SK-N-SH treated with all-trans-retinoic acid at 6 μM for 48 hours (cell line): Measurements from ENCODE around the gene HOXB4.

Source experiments
- BACH2 ChIP-seq: fragments of 250-450 bp; sonication (Bioruptor Pico); IDR thresholded peaks from 2 replicates; pipeline ENCODE4 v1.9.0; 2021; ENCODE audit warnings: mild to moderate bottlenecking, borderline replicate concordance
- CSRNP3 ChIP-seq: fragments of 250-450 bp; sonication (Bioruptor Pico); IDR thresholded peaks from 2 replicates; pipeline ENCODE4 v1.5.1; 2021; ENCODE audit warnings: mild to moderate bottlenecking, moderate library complexity
- ESRRG ChIP-seq: fragments of 250-450 bp; sonication (Bioruptor Pico); IDR thresholded peaks from 2 replicates; pipeline ENCODE4 v1.6.1; 2021; ENCODE audit warnings: mild to moderate bottlenecking
- GLIS3 ChIP-seq: fragments of 250-450 bp; sonication (Bioruptor Pico); IDR thresholded peaks from 2 replicates; pipeline ENCODE4 v1.5.0; 2020; ENCODE audit warnings: mild to moderate bottlenecking, moderate library complexity
- PATZ1 ChIP-seq: fragments of 250-450 bp; sonication (Bioruptor Pico); IDR thresholded peaks from 2 replicates; pipeline ENCODE4 v1.8.0; 2020; ENCODE audit warnings: mild to moderate bottlenecking, moderate library complexity, borderline replicate concordance
- POU6F1 ChIP-seq: fragments of 250-450 bp; sonication (Bioruptor Pico); IDR thresholded peaks from 2 replicates; pipeline ENCODE4 v1.8.0; 2021; ENCODE audit warnings: low read depth, mild to moderate bottlenecking, moderate library complexity, borderline replicate concordance
- RARB ChIP-seq: fragments of 250-450 bp; sonication (Bioruptor Pico); IDR thresholded peaks from 2 replicates; pipeline ENCODE4 v1.8.0; 2021; ENCODE audit warnings: mild to moderate bottlenecking, moderate library complexity
- ZFP3 ChIP-seq: fragments of 250-450 bp; sonication (Bioruptor Pico); IDR thresholded peaks from 2 replicates; pipeline ENCODE4 v1.5.0; 2020; ENCODE audit warnings: mild to moderate bottlenecking, moderate library complexity
- ZFP30 ChIP-seq: fragments of 450-650 bp; formaldehyde crosslinking; IDR thresholded peaks from 2 replicates; pipeline ENCODE4 v1.5.0; 2022; ENCODE audit warnings: mild to moderate bottlenecking, moderate library complexity
- ZNF565 ChIP-seq: fragments of 450-650 bp; formaldehyde crosslinking; conservative IDR thresholded peaks from 2 replicates; pipeline ENCODE4 v1.5.0; 2020; ENCODE audit warnings: low read depth, mild to moderate bottlenecking, moderate library complexity
- ZNF8 ChIP-seq: fragments of 450-650 bp; formaldehyde crosslinking; IDR thresholded peaks from 2 replicates; pipeline ENCODE4 v1.5.0; 2020; ENCODE audit warnings: mild to moderate bottlenecking, moderate library complexity

GRCh38 chr17:48565925-48566710 is 12.0 kb downstream of the HOXB4 start:
- TF ChIP-seq GLIS3 (CRISPR knock-in tag) (no peak), PATZ1 (CRISPR knock-in tag) (no peak), ZNF565 (CRISPR knock-in tag) (no peak), ZFP30 (CRISPR knock-in tag) (no peak), ZNF8 (CRISPR knock-in tag) (no peak), RARB (CRISPR knock-in tag) (no peak), CSRNP3 (no peak), POU6F1 (CRISPR knock-in tag) (no peak), ZFP3 (no peak), BACH2 (CRISPR knock-in tag) (no peak), ESRRG (CRISPR knock-in tag) (no peak)
